Measurements from ENCODE around the gene FIG4. TPM values are rescaled to one million over a fixed set of nuclear protein-coding genes. Genes with fewer than 3 reads are reported as not detected.

Gene FIG4
- total and polyA plus RNA-seq, 2 donors = 11.8 to 24.5 TPM

GRCh38 chr6:109781001-109781400 is 89.9 kb downstream of the FIG4 start:
- no peak overlapping the region for H3K27ac ChIP-seq (ENCODE audit: low read depth)
- no peaks in the 10 kb centered on the region for H3K4me1 ChIP-seq (ENCODE audit: insufficient read depth)
- 90% methylated on average over 1 of the region's 1 CpG for WGBS
- no peak overlapping the region for H3K4me3 ChIP-seq (ENCODE audit: low read depth, low read length)
- no peak for DNase-seq (ENCODE audit: extremely low spot score)
- no peaks in the 10 kb centered on the region for H3K36me3 ChIP-seq (ENCODE audit: insufficient read depth)

- DNase-seq (ENCODE audit: extremely low spot score) = no peak
- H3K36me3 ChIP-seq (ENCODE audit: insufficient read depth) = no peaks in the 10 kb centered on the region
- WGBS = 51% methylated on average over 2 of the region's 2 CpGs
Observed at GRCh38 chr6:109782491-109782999, 91.4 kb downstream of the FIG4 start.

GRCh38 chr6:109783250-109783986 is 92.3 kb downstream of the FIG4 start:
- WGBS = 72% methylated on average over 4 of the region's 4 CpGs
- no peaks in the 10 kb centered on the region for H3K4me1 ChIP-seq (ENCODE audit: insufficient read depth)
- H3K27ac ChIP-seq (ENCODE audit: low read depth) = no peak overlapping the region
- H3K4me3 ChIP-seq (ENCODE audit: low read depth, low read length) = no peak overlapping the region
- no peak for DNase-seq (ENCODE audit: extremely low spot score)
- no peaks in the 10 kb centered on the region for H3K36me3 ChIP-seq (ENCODE audit: insufficient read depth)

More at GRCh38 chr6:109782491-109782999, 91.4 kb downstream of the FIG4 start:
- Histone ChIP-seq H3K4me3 (ENCODE audit: low read depth, low read length) (no peak overlapping the region), H3K4me1 (ENCODE audit: insufficient read depth) (no peaks in the 10 kb centered on the region), H3K27ac (ENCODE audit: low read depth) (no peak overlapping the region)

GRCh38 chr6:109787312-109787711 is 96.2 kb downstream of the FIG4 start:
- Histone ChIP-seq H3K4me1 (ENCODE audit: insufficient read depth) (no peaks in the 10 kb centered on the region), H3K27ac (ENCODE audit: low read depth) (no peak overlapping the region), H3K4me3 (ENCODE audit: low read depth, low read length) (no peak overlapping the region), H3K36me3 (ENCODE audit: insufficient read depth) (no peaks in the 10 kb centered on the region)
- 95% methylated on average over 2 of the region's 2 CpGs for WGBS
- DNase-seq (ENCODE audit: extremely low spot score) = no peak

DNA sequence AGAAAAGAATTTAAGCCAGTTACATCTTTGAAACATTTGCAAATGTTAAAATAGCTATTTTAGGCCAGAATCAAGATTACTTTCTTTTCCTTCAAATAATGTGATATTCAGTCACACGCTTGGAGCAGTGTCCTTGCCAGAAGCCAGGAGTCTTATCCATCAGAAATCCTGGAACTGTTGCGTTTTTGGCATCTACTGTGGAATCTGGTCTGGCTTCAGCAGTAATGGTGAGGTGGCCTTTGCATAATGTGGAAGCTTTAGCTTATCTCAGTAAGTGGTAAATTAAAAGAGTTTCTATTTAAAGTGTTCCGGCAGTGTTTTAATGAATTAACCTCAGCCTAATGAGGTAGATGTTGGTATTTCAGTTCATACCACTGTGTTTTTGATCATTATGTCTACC is 97.6 kb downstream of the FIG4 start:
- Histone ChIP-seq H3K4me3 (ENCODE audit: low read depth, low read length) (no peak overlapping the region), H3K27ac (ENCODE audit: low read depth) (no peak overlapping the region), H3K4me1 (ENCODE audit: insufficient read depth) (no peaks in the 10 kb centered on the region), H3K36me3 (ENCODE audit: insufficient read depth) (no peaks in the 10 kb centered on the region)
- DNase-seq (ENCODE audit: extremely low spot score) = no peak
- 67% methylated on average over 3 of the region's 3 CpGs for WGBS

DNA sequence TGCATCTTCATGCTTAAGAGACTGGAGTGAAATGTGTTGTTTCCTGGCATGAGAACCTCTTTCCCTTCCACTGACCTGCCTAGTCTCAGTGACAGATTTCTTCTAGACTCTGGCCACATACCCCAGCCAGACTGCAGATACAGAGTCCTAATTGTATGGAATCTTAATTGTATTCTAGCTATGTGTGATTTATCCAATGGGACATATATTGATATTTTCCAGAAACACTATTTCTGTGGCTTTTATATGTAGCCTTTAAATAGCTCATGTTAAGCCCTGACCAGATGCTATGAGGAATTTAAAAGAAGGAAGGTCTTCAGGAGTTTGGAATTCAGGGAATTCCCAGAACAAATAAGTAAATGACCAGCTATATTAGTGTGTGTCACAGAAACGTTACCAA is 99.0 kb downstream of the FIG4 start:
- Histone ChIP-seq H3K27ac (ENCODE audit: low read depth) (no peak overlapping the region), H3K4me3 (ENCODE audit: low read depth, low read length) (no peak overlapping the region), H3K36me3 (ENCODE audit: insufficient read depth) (no peaks in the 10 kb centered on the region), H3K4me1 (ENCODE audit: insufficient read depth) (no peaks in the 10 kb centered on the region)
- 38% methylated on average over 1 of the region's 1 CpG for WGBS
- no peak for DNase-seq (ENCODE audit: extremely low spot score)

- no peak overlapping the region for H3K27ac ChIP-seq (ENCODE audit: low read depth)
- H3K4me3 ChIP-seq (ENCODE audit: low read depth, low read length) = no peak overlapping the region
- H3K4me1 ChIP-seq (ENCODE audit: insufficient read depth) = no peaks in the 10 kb centered on the region
- WGBS = 81% methylated on average over 12 of the region's 12 CpGs
- H3K36me3 ChIP-seq (ENCODE audit: insufficient read depth) = no peaks in the 10 kb centered on the region
- DNase-seq (ENCODE audit: extremely low spot score) = no peak
Observed at GRCh38 chr6:109791301-109791700, 100.2 kb downstream of the FIG4 start.

- no peak for DNase-seq (ENCODE audit: extremely low spot score)
- H3K4me3 ChIP-seq (ENCODE audit: low read depth, low read length) = no peak overlapping the region
- H3K4me1 ChIP-seq (ENCODE audit: insufficient read depth) = no peaks in the 10 kb centered on the region
- no peaks in the 10 kb centered on the region for H3K36me3 ChIP-seq (ENCODE audit: insufficient read depth)
- no peak overlapping the region for H3K27ac ChIP-seq (ENCODE audit: low read depth)
- 92% methylated on average over 1 of the region's 1 CpG for WGBS
Observed at GRCh38 chr6:109793021-109793420, 101.9 kb downstream of the FIG4 start.

GRCh38 chr6:109793792-109794191 is 102.7 kb downstream of the FIG4 start:
- 30% methylated on average over 1 of the region's 1 CpG for WGBS
- DNase-seq (ENCODE audit: extremely low spot score) = peak; percentile 59
- Histone ChIP-seq H3K36me3 (ENCODE audit: insufficient read depth) (no peaks in the 10 kb centered on the region), H3K4me3 (ENCODE audit: low read depth, low read length) (no peak overlapping the region), H3K27ac (ENCODE audit: low read depth) (peak overlapping the region; percentile 69), H3K4me1 (ENCODE audit: insufficient read depth) (no peaks in the 10 kb centered on the region)

GRCh38 chr6:109794201-109794923 is 103.3 kb downstream of the FIG4 start:
- H3K4me3 ChIP-seq (ENCODE audit: low read depth, low read length) = no peak overlapping the region
- no peak overlapping the region for H3K27ac ChIP-seq (ENCODE audit: low read depth)
- no peaks in the 10 kb centered on the region for H3K36me3 ChIP-seq (ENCODE audit: insufficient read depth)
- WGBS = 62% methylated on average over 6 of the region's 6 CpGs
- peak; percentile 40 for DNase-seq (ENCODE audit: extremely low spot score)
- H3K4me1 ChIP-seq (ENCODE audit: insufficient read depth) = no peaks in the 10 kb centered on the region

DNA sequence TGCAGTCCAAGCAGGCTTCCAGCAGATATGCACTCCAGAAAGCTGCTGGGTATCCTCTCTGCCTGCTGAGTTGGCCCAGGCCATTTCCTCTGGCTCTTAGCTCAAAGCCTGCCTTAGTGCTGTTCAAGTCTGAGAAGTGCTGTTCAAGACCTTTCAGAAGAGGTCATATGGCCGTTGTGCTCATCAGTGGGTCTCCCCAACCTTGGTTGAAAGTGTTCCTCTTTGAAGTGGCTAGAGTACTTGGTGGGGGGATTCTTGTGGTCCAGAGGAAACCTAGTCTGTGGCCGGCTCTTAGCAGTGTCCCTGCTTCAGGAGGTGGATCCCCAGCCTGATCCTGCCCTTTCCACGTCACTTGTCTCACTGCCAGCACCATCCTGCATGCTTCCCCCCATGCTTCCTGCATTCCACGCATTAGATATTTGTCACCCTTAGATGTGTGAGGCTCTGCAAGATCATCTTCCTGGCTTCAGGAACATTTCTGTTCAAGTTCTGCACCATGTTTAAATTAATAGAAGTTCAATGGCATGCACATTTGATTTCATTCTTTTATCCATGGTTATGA is 105.0 kb downstream of the FIG4 start:
- Histone ChIP-seq H3K27ac (ENCODE audit: low read depth) (no peak overlapping the region), H3K36me3 (ENCODE audit: insufficient read depth) (no peaks in the 10 kb centered on the region), H3K4me3 (ENCODE audit: low read depth, low read length) (no peak overlapping the region), H3K4me1 (ENCODE audit: insufficient read depth) (no peaks in the 10 kb centered on the region)
- WGBS = 82% methylated on average over 4 of the region's 4 CpGs
- DNase-seq (ENCODE audit: extremely low spot score) = no peak

GRCh38 chr6:109799129-109799528 is 108.0 kb downstream of the FIG4 start:
- Histone ChIP-seq H3K36me3 (ENCODE audit: insufficient read depth) (peaks cover 3% of the 10 kb centered on the region), H3K4me3 (ENCODE audit: low read depth, low read length) (no peak overlapping the region), H3K27ac (ENCODE audit: low read depth) (no peak overlapping the region), H3K4me1 (ENCODE audit: insufficient read depth) (no peaks in the 10 kb centered on the region)
- no peak for DNase-seq (ENCODE audit: extremely low spot score)
- WGBS = 91% methylated on average over 5 of the region's 5 CpGs

DNA sequence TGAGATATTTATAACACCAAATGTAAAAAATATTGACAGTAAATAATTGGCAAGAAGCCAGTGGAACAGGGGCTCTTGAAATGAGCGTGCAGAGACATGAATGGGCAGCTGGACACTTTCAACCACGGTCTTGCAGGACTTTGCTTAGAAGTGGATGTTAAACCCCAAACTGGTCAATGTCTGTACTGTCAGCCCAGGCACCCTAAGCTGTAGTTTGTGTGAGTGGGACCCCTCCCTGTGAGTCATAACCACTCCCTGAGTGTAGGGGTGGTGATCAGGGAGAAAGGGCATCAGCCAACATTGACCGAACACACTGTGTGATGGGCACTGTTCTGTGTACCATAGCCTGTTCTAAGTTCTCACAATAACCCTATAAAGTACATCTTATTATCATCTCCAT is 108.6 kb downstream of the FIG4 start:
- Histone ChIP-seq H3K4me1 (ENCODE audit: insufficient read depth) (no peaks in the 10 kb centered on the region), H3K36me3 (ENCODE audit: insufficient read depth) (peaks cover 3% of the 10 kb centered on the region), H3K4me3 (ENCODE audit: low read depth, low read length) (no peak overlapping the region), H3K27ac (ENCODE audit: low read depth) (no peak overlapping the region)
- 67% methylated on average over 3 of the region's 3 CpGs for WGBS
- DNase-seq (ENCODE audit: extremely low spot score) = no peak

- no peak overlapping the region for H3K4me3 ChIP-seq (ENCODE audit: low read depth, low read length)
- WGBS = 77% methylated on average over 2 of the region's 2 CpGs
- peaks cover 3% of the 10 kb centered on the region for H3K36me3 ChIP-seq (ENCODE audit: insufficient read depth)
- H3K4me1 ChIP-seq (ENCODE audit: insufficient read depth) = no peaks in the 10 kb centered on the region
- DNase-seq (ENCODE audit: extremely low spot score) = no peak
- H3K27ac ChIP-seq (ENCODE audit: low read depth) = no peak overlapping the region
Observed at GRCh38 chr6:109800771-109801170, 109.7 kb downstream of the FIG4 start.

Data from urinary bladder (tissue), 4 donors.